HG03064 (cell line): ENCODE data around the gene NUDCD3.
A peak's percentile ranks its signal among the peaks of the same experiment; 100 is the strongest.
"Not testable (repeated sequence)": the region's sequence is repeated elsewhere in the genome, so short reads cannot be mapped to it uniquely, and the experiment has no call there.

Source experiments
- ATAC-seq: cut with Tn5 transposase; IDR thresholded peaks from one replicate; pipeline ENCODE4 v1.9.1; 2021; ENCODE audit warnings: low read depth; ENCODE audit not compliant: unreplicated experiment

Gene NUDCD3

GRCh38 chr7:44451123-44451522 is 39.3 kb downstream of the NUDCD3 start:
- no peak for ATAC-seq

GRCh38 chr7:44449584-44449928 is 40.9 kb downstream of the NUDCD3 start:
- no peak for ATAC-seq

GRCh38 chr7:44448922-44449583 is 41.4 kb downstream of the NUDCD3 start:
- ATAC-seq, result no peak

GRCh38 chr7:44447874-44448425 is 42.5 kb downstream of the NUDCD3 start:
- no peak for ATAC-seq

GRCh38 chr7:44445986-44446671 is 44.3 kb downstream of the NUDCD3 start:
- ATAC-seq, result no peak

GRCh38 chr7:44441079-44441478 is 49.4 kb downstream of the NUDCD3 start:
- ATAC-seq, result no peak

DNA sequence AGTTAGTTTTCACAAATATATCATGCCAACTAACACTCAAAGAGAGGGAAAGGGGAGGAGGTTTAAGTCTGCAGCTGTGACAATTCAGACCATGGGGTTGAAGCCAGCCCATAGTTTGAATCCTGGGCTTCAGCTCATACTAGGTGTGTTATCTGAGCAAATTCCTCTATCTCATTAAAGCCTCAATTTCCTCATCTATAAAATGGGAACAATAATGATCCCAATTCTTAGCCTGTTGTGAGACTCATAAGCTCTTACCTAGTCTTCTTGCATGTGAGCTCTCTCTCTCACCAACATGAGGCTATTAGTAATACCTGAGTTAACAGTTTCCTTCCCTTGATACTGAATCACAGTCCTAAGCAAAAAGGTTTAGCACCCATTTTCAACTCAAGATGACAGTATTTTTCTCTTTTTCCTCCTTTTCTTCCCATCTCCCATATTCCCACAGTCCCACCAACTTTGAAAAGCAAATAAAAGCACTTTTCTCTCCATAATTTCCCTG is 49.8 kb downstream of the NUDCD3 start:
- ATAC-seq, result no peak

DNA sequence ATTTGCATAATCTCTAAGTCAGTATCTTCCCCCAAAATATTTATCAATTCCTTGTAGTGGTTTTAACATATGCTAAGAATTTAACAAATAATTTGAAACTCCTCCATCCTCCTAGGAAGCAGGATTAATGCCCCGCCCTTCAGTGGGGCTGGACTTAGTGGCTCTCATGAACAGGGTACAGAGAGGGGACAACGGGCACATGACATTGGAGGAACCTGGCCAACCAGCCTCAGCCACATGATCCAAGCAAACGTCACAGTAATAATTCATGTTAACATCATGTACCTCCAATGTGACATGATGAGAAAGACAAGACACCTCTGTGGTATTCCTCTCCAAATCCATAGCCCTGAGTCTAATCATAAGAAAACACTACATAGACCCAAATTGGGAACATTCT is 50.5 kb downstream of the NUDCD3 start:
- ATAC-seq, result no peak

- ATAC-seq, result no peak
Measured at GRCh38 chr7:44438816-44439215, 51.6 kb downstream of the NUDCD3 start.

- ATAC-seq, result no peak
Measured at GRCh38 chr7:44434201-44434600, 56.3 kb downstream of the NUDCD3 start.

GRCh38 chr7:44433255-44434022 is 57.0 kb downstream of the NUDCD3 start:
- ATAC-seq, result no peak

- ATAC-seq, result no peak
Measured at GRCh38 chr7:44432381-44432977, 58.0 kb downstream of the NUDCD3 start.

GRCh38 chr7:44431091-44431608 is 59.3 kb downstream of the NUDCD3 start:
- peak; percentile 60 for ATAC-seq

- no peak for ATAC-seq
Measured at GRCh38 chr7:44430054-44430453, 60.4 kb downstream of the NUDCD3 start.

- not testable (repeated sequence) for ATAC-seq
Measured at GRCh38 chr7:44424762-44425161, 65.7 kb downstream of the NUDCD3 start.

GRCh38 chr7:44416941-44417340 is 73.5 kb downstream of the NUDCD3 start:
- no peak for ATAC-seq

- ATAC-seq, result no peak
Measured at GRCh38 chr7:44415510-44415909, 74.9 kb downstream of the NUDCD3 start.

DNA sequence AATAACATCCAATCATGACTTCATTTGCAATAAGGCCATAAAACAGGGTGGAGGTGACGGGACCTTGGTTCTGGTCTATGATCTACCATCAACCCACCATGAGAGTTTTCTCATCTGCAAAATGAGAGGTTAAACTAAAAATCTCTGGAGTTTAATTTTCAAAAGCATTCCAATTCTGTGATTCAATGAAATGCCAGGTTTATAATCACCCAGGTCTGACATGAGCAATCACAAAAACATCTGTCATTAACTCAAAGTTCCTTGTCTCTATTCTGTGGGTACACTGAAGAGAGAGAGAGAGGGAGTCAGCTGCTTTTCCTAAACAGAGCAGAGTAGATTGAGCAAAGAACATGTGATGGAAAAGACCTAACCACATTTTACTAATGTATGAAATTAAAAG is 75.4 kb downstream of the NUDCD3 start:
- ATAC-seq, result no peak

- no peak for ATAC-seq
Measured at GRCh38 chr7:44411306-44411705, 79.2 kb downstream of the NUDCD3 start.

DNA sequence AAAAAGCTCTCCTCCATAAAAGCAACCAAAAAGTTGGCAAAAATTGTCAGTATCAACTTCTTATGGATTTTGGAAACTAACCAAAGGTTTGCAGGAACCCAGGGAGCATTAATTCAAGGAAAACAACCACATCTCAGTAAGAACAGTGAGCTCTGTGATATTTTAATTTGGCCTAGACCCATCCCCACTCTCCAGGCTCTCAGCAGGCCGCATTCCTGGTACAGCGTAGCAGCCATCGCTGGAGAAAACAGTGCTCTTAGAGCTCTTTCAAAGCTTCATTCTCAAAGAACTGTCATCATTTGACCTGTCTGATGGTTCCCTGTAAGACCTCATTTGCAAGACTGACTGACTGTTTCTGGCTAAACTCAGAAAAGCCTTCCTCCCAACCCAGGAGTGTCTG is 81.9 kb downstream of the NUDCD3 start:
- ATAC-seq, result no peak

DNA sequence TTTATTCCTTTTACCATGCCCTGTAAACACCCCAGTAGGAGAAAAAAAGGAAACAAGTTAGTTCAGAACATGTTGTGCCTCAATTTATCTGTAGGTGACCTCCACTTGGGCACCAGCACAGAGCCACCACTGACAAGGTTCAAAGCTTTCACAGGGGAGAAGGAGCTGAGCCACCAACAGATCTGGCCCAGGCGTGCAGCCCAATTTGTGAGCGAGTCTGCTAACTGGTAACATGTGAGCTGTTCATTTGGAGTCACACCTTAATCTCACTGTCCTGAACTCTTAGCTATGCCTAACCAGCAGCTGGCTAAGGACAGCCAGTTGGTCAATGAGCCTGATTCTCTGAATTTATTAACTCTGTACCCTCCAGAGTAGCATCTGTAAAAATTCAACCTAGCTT is 86.7 kb downstream of the NUDCD3 start:
- no peak for ATAC-seq
